ENCODE data around the gene MCTP1. TPM values are rescaled to one million over a fixed set of nuclear protein-coding genes. Genes with fewer than 3 reads are reported as not detected.

MCTP1 gene
- total and polyA plus RNA-seq, 4 experiments from 2014 or later, result 0.31 to 0.42 (median 0.39) TPM; not detected in 1

DNA sequence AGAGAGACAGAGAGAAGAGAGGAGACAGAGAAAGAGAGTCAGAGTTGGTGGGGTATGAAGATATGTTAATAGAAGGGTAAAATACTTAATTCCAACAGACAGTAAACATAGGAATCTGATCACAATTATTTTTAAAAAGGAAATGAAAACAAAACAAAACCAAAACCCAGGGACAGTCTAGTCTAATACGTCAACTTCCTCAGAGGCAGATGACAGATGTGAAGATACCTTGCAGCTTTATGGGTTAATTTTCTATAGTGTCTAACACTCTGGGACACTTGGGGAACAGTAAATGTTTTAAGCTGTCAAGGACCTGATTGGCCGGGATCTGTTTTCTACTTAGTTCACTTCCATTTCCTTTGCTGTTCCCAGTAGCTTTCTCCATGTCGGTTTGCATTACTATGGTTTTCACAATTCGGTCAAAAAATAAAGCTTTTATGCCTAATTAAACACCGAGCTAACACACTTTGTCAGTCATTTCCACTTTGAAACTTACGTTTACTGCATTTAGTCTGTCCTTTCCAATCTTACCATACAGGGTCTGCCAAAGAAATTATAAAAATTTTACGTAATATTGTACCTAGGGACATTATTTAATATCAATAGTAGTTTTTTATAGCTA is 216.5 kb downstream of the MCTP1 start:
- intact Hi-C loops (cut with micrococcal nuclease), result no loop called here
- ChIA-PET CTCF (ENCODE audit: partially characterized antibody) (no interaction called here), POLR2A (ENCODE audit: partially characterized antibody) (no interaction called here)
- no peak overlapping the region for H3K27ac Mint-ChIP-seq
- DNase-seq, result no peak
- no peaks in the 10 kb centered on the region for H3K27me3 Mint-ChIP-seq
- no peaks in the 10 kb centered on the region for H3K27me3 ChIP-seq (ENCODE audit: insufficient read depth, low read length)
- H3K4me1 Mint-ChIP-seq, result no peaks in the 10 kb centered on the region
- H3K4me1 ChIP-seq (ENCODE audit: insufficient read depth, low read length), result no peaks in the 10 kb centered on the region
- no peak overlapping the region for H3K4me3 ChIP-seq (ENCODE audit: low read length in 2 of 2)
- no peak overlapping the region for H3K27ac ChIP-seq (ENCODE audit: low read depth, low read length)
- H3K36me3 ChIP-seq (ENCODE audit: insufficient read depth, low read length), result no peaks in the 10 kb centered on the region
- no peak overlapping the region for H3K4me3 Mint-ChIP-seq
- H3K36me3 Mint-ChIP-seq, result no peaks in the 10 kb centered on the region
- H3K9me3 ChIP-seq (ENCODE audit: control insufficient read depth in 1 of 2, low read length in 2 of 2), result no peaks in the 10 kb centered on the region
- no peaks in the 10 kb centered on the region for H3K9me3 Mint-ChIP-seq

DNA sequence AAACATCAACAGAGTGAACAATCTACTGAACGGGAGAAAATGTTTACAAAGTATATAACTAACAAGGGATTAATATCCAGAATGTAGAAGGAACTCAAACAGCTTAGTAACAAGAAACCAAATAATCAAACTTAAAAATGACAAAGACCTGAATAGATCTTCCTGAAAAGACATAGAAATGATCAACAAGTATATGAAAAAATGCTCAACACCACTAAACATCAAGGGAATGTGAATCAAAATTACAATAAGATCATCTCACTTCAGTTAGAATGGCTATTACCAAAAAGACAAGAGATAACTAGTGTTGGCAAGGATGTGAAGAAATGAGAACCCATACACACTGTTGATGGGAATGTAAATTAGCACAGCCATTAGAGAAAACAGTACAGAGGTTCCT is 218.8 kb downstream of the MCTP1 start:
- intact Hi-C loops (cut with micrococcal nuclease), result no loop called here
- H3K36me3 Mint-ChIP-seq, result no peaks in the 10 kb centered on the region
- no peak for DNase-seq
- POLR2A ChIA-PET (ENCODE audit: partially characterized antibody), result no interaction called here
- H3K27ac Mint-ChIP-seq, result no peak overlapping the region
- no peak overlapping the region for H3K4me3 Mint-ChIP-seq
- no peaks in the 10 kb centered on the region for H3K4me1 Mint-ChIP-seq
- Histone ChIP-seq H3K4me1 (ENCODE audit: insufficient read depth, low read length) (no peaks in the 10 kb centered on the region), H3K4me3 (ENCODE audit: low read length in 2 of 2) (no peak overlapping the region), H3K36me3 (ENCODE audit: insufficient read depth, low read length) (no peaks in the 10 kb centered on the region), H3K9me3 (ENCODE audit: control insufficient read depth in 1 of 2, low read length in 2 of 2) (no peaks in the 10 kb centered on the region), H3K27ac (ENCODE audit: low read depth, low read length) (no peak overlapping the region), H3K27me3 (ENCODE audit: insufficient read depth, low read length) (no peaks in the 10 kb centered on the region)
- no peaks in the 10 kb centered on the region for H3K9me3 Mint-ChIP-seq
- H3K27me3 Mint-ChIP-seq, result no peaks in the 10 kb centered on the region
- CTCF ChIA-PET (ENCODE audit: partially characterized antibody), result no interaction called here

DNA sequence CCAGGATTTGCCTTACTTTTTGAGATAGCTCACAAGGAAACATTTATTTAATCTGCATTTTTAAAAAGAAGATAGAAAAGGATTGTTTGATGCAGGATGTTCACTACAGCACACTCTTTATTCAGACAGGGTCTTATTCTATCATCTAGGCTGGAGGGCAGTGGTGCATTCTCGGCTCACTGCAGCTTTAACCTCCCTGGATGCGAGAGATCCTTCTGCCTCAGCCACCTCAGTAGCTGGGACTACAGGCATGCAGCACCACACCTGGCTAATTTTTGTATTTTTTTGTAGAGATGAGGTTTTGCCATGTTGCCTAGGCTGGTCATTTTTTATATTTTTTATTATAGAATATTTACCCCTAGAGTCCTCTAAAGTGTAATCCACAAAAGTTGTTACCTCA is 221.4 kb downstream of the MCTP1 start:
- H3K4me3 Mint-ChIP-seq, result no peak overlapping the region
- no peaks in the 10 kb centered on the region for H3K4me1 Mint-ChIP-seq
- ChIA-PET CTCF (ENCODE audit: partially characterized antibody) (no interaction called here), POLR2A (ENCODE audit: partially characterized antibody) (no interaction called here)
- H3K27ac Mint-ChIP-seq, result no peak overlapping the region
- Histone ChIP-seq H3K4me1 (ENCODE audit: insufficient read depth, low read length) (no peaks in the 10 kb centered on the region), H3K36me3 (ENCODE audit: insufficient read depth, low read length) (no peaks in the 10 kb centered on the region), H3K27me3 (ENCODE audit: insufficient read depth, low read length) (no peaks in the 10 kb centered on the region), H3K27ac (ENCODE audit: low read depth, low read length) (no peak overlapping the region), H3K9me3 (ENCODE audit: control insufficient read depth in 1 of 2, low read length in 2 of 2) (no peaks in the 10 kb centered on the region), H3K4me3 (ENCODE audit: low read length in 2 of 2) (no peak overlapping the region)
- intact Hi-C loops (cut with micrococcal nuclease), result no loop called here
- no peaks in the 10 kb centered on the region for H3K27me3 Mint-ChIP-seq
- no peaks in the 10 kb centered on the region for H3K9me3 Mint-ChIP-seq
- no peak for DNase-seq
- no peaks in the 10 kb centered on the region for H3K36me3 Mint-ChIP-seq

DNA sequence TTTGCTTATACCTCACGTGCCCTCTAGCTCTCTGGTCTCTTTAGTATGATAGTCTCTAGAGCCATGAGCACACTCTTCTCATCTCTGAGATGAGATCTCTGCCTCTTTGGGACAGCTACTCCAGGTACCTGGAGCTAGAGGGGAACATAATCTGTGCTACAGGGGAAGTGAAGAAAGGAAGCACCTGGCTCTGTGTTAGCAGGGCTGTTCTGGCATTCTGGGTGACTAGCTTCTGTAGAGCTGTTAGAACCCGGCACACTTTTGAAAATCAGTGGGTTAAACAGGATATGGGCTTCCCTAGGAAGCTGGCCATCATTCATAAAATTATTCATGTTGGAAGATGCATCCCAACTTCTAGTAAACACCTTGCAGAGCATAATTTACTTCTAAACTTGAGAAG is 224.8 kb downstream of the MCTP1 start:
- H3K9me3 ChIP-seq (ENCODE audit: control insufficient read depth in 1 of 2, low read length in 2 of 2), result no peaks in the 10 kb centered on the region
- H3K27me3 Mint-ChIP-seq, result no peaks in the 10 kb centered on the region

DNA sequence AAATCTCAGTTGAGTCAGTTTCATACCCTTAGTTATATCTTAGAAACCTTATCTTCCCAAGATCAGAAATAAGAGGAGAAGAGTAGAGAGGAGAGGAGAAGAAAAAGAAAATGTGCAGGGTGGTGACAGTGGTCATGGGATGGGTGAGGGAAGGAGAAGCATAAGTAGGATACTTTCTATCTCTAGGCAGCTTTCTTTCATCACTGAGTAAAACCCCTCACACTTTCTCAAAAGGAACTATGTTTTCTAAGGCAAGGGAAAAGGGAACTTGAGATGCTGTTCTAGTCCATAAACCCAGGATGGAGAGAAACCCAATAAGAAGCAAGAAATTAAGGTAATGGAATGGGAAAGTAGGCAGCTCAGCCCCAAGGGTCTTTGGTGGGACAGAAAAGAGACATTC is 225.3 kb downstream of the MCTP1 start:
- Histone ChIP-seq H3K27ac (ENCODE audit: low read depth, low read length) (no peak overlapping the region), H3K9me3 (ENCODE audit: control insufficient read depth in 1 of 2, low read length in 2 of 2) (no peaks in the 10 kb centered on the region), H3K27me3 (ENCODE audit: insufficient read depth, low read length) (no peaks in the 10 kb centered on the region), H3K4me3 (ENCODE audit: low read length in 2 of 2) (no peak overlapping the region), H3K4me1 (ENCODE audit: insufficient read depth, low read length) (no peaks in the 10 kb centered on the region), H3K36me3 (ENCODE audit: insufficient read depth, low read length) (no peaks in the 10 kb centered on the region)
- Mint-ChIP-seq H3K27me3 (no peaks in the 10 kb centered on the region), H3K27ac (no peak overlapping the region), H3K4me3 (no peak overlapping the region), H3K4me1 (no peaks in the 10 kb centered on the region), H3K9me3 (no peaks in the 10 kb centered on the region), H3K36me3 (no peaks in the 10 kb centered on the region)
- no peak for DNase-seq
- POLR2A ChIA-PET (ENCODE audit: partially characterized antibody), result no interaction called here
- intact Hi-C loops (cut with micrococcal nuclease), result no loop called here
- CTCF ChIA-PET (ENCODE audit: partially characterized antibody), result no interaction called here

More for the DNA sequence above, 224.8 kb downstream of the MCTP1 start:
- ChIA-PET CTCF (ENCODE audit: partially characterized antibody) (no interaction called here), POLR2A (ENCODE audit: partially characterized antibody) (no interaction called here)
- no peaks in the 10 kb centered on the region for H3K36me3 ChIP-seq (ENCODE audit: insufficient read depth, low read length)
- H3K4me1 Mint-ChIP-seq, result no peaks in the 10 kb centered on the region
- no peak overlapping the region for H3K27ac Mint-ChIP-seq
- no peak overlapping the region for H3K27ac ChIP-seq (ENCODE audit: low read depth, low read length)
- no peaks in the 10 kb centered on the region for H3K4me1 ChIP-seq (ENCODE audit: insufficient read depth, low read length)
- H3K36me3 Mint-ChIP-seq, result no peaks in the 10 kb centered on the region
- H3K4me3 ChIP-seq (ENCODE audit: low read length in 2 of 2), result no peak overlapping the region
- no peak for DNase-seq
- no peak overlapping the region for H3K4me3 Mint-ChIP-seq
- no peaks in the 10 kb centered on the region for H3K27me3 ChIP-seq (ENCODE audit: insufficient read depth, low read length)
- intact Hi-C loops (cut with micrococcal nuclease), result no loop called here
- no peaks in the 10 kb centered on the region for H3K9me3 Mint-ChIP-seq

DNA sequence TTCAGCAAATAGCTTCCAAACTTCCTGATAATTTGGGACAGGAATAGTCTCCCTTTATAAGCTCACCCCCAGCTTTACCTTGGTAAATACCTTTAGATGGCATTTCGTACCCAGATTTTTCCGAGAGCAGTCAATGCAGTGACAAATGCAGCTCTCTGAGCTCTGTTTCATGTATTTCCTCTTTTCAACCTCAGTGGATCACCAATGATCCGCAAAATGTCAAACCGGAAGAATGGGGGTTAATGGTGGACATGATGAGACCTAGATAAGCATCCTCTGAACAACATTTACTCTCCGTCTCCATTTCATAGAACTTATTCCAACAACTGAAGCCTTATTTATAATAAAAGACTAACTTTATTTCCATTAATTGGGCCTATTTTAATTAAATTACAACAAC is 227.3 kb downstream of the MCTP1 start:
- Histone ChIP-seq H3K36me3 (ENCODE audit: insufficient read depth, low read length) (no peaks in the 10 kb centered on the region), H3K4me1 (ENCODE audit: insufficient read depth, low read length) (no peaks in the 10 kb centered on the region), H3K9me3 (ENCODE audit: control insufficient read depth in 1 of 2, low read length in 2 of 2) (no peaks in the 10 kb centered on the region), H3K4me3 (ENCODE audit: low read length in 2 of 2) (no peak overlapping the region), H3K27ac (ENCODE audit: low read depth, low read length) (no peak overlapping the region), H3K27me3 (ENCODE audit: insufficient read depth, low read length) (no peaks in the 10 kb centered on the region)
- intact Hi-C loops (cut with micrococcal nuclease), result no loop called here
- Mint-ChIP-seq H3K4me3 (no peak overlapping the region), H3K9me3 (no peaks in the 10 kb centered on the region), H3K27ac (no peak overlapping the region), H3K4me1 (no peaks in the 10 kb centered on the region), H3K27me3 (no peaks in the 10 kb centered on the region), H3K36me3 (no peaks in the 10 kb centered on the region)
- ChIA-PET POLR2A (ENCODE audit: partially characterized antibody) (no interaction called here), CTCF (ENCODE audit: partially characterized antibody) (no interaction called here)
- DNase-seq, result no peak

DNA sequence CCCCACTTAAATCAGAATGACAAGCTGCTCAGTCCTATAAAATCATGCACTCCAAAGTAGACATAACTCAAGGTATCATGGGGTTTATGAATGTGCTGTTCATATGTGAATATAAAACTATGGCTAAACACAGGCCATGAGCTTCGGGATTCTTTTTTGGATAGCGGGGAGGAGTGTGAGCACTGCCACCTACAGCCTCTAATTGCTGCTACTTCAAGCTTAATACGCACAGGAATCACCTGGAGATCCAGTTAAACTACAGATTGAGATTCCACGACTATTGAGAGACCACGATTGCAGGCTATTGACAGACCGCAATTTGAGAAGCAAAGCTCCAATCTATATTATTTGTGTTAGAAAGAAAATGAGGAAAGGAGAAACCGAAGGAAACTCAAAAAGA is 231.6 kb downstream of the MCTP1 start:
- no peak for DNase-seq
- CTCF ChIA-PET (ENCODE audit: partially characterized antibody), result interaction anchor here (0.6 kb wide), 1 partner anchor 209 kb away, joined by 3 read pairs; no protein-coding TSS in a partner anchor
- Histone ChIP-seq H3K36me3 (ENCODE audit: insufficient read depth, low read length) (no peaks in the 10 kb centered on the region), H3K4me1 (ENCODE audit: insufficient read depth, low read length) (no peaks in the 10 kb centered on the region), H3K4me3 (ENCODE audit: low read length in 2 of 2) (no peak overlapping the region), H3K27ac (ENCODE audit: low read depth, low read length) (no peak overlapping the region), H3K27me3 (ENCODE audit: insufficient read depth, low read length) (no peaks in the 10 kb centered on the region), H3K9me3 (ENCODE audit: control insufficient read depth in 1 of 2, low read length in 2 of 2) (no peaks in the 10 kb centered on the region)
- no peaks in the 10 kb centered on the region for H3K4me1 Mint-ChIP-seq
- no peaks in the 10 kb centered on the region for H3K9me3 Mint-ChIP-seq
- intact Hi-C loops (cut with micrococcal nuclease), result no loop called here
- POLR2A ChIA-PET (ENCODE audit: partially characterized antibody), result no interaction called here
- H3K27ac Mint-ChIP-seq, result no peak overlapping the region
- no peaks in the 10 kb centered on the region for H3K27me3 Mint-ChIP-seq
- no peak overlapping the region for H3K4me3 Mint-ChIP-seq
- no peaks in the 10 kb centered on the region for H3K36me3 Mint-ChIP-seq

DNA sequence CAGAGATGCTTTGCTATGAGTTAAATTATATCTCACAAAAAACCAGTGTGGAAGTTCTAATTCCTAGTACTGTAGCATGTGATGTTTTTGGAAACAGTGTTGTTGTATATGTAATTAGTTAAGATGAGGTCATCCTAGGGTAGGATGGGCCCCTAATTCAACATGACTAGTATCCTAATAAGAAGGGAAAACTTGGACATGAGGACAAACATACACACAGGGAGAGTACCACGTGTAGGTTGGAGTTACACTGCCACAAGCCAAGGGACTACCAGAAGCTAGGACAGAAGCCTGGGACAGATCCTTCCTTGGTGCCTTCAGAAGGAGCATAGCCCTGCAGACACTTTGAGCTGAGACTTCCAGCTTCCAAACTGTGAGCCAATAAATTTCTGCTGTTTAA is 234.2 kb downstream of the MCTP1 start:
- no peak overlapping the region for H3K4me3 Mint-ChIP-seq
- no peak for DNase-seq
- no peaks in the 10 kb centered on the region for H3K4me1 Mint-ChIP-seq
- no peaks in the 10 kb centered on the region for H3K9me3 ChIP-seq (ENCODE audit: control insufficient read depth in 1 of 2, low read length in 2 of 2)
- H3K4me3 ChIP-seq (ENCODE audit: low read length in 2 of 2), result no peak overlapping the region
- intact Hi-C loops (cut with micrococcal nuclease), result no loop called here
- H3K9me3 Mint-ChIP-seq, result peaks cover 0 to 4% (median 0%) of the 10 kb centered on the region in 8 donors
- H3K36me3 ChIP-seq (ENCODE audit: insufficient read depth, low read length), result no peaks in the 10 kb centered on the region
- H3K27ac ChIP-seq (ENCODE audit: low read depth, low read length), result no peak overlapping the region
- H3K27me3 ChIP-seq (ENCODE audit: insufficient read depth, low read length), result no peaks in the 10 kb centered on the region
- H3K27ac Mint-ChIP-seq, result no peak overlapping the region
- no peaks in the 10 kb centered on the region for H3K27me3 Mint-ChIP-seq
- POLR2A ChIA-PET (ENCODE audit: partially characterized antibody), result no interaction called here
- CTCF ChIA-PET (ENCODE audit: partially characterized antibody), result interaction anchor here (1.7 kb wide), 1 partner anchor 10 kb away, joined by 4 read pairs; no protein-coding TSS in a partner anchor
- no peaks in the 10 kb centered on the region for H3K36me3 Mint-ChIP-seq
- no peaks in the 10 kb centered on the region for H3K4me1 ChIP-seq (ENCODE audit: insufficient read depth, low read length)

Measured in CD4-positive, alpha-beta memory T cell (primary cell).